ENCODE measurements around the gene BEGAIN.

GRCh38 chr14:100542619-100543205, 44.5 kb downstream of the BEGAIN start:
- TF ChIP-seq CTCF (IDR thresholded peaks at IDR 0.05), result no peak
- TF ChIP-seq POLR2A (IDR thresholded peaks at IDR 0.05), result no peak
